Gastrocnemius medialis (tissue), 4 donors: ENCODE data around the gene EEF1E1. TPM values are rescaled to one million over a fixed set of nuclear protein-coding genes. Genes with fewer than 3 reads are reported as not detected.
A peak's percentile ranks its signal among the peaks of the same experiment; 100 is the strongest.

Experiments used
- ATAC-seq, 2 donors: fragments of 150-250 bp; one replicate each; pipeline ENCODE4 v1.9.1; 2016
- DNase-seq, 2 donors: peaks; one replicate each; pipeline ENCODE4 v3.0.0-alpha.2; 2019
- H3K27ac ChIP-seq, 4 donors: fragments of 200-600 bp; sonication (generic); 1 replicate in 1 of 4; 2 replicates in 3 of 4; pipeline ENCODE4 v1.5.1; 2016 to 2018; ENCODE audit warnings: mild to moderate bottlenecking in 2 of 4, moderate library complexity in 1 of 4
- H3K27me3 ChIP-seq, 3 donors: fragments of 200-600 bp; sonication (generic) in 2 of 3; 1 replicate in 1 of 3; 2 replicates in 2 of 3; pipeline versions ENCODE4 v1.5.1 to v1.6.0; 2016 to 2019; ENCODE audit warnings: mild to moderate bottlenecking in 1 of 3, moderate library complexity in 1 of 3
- H3K36me3 ChIP-seq, 2 donors: fragments of 200-600 bp; sonication (generic) in 1 of 2; one replicate each; pipeline ENCODE4 v1.5.1; 2017 to 2018
- H3K4me1 ChIP-seq, 2 donors: fragments of 200-600 bp; sonication (generic) in 1 of 2; one replicate each; pipeline ENCODE4 v1.5.1; 2016 to 2017; ENCODE audit warnings: mild to moderate bottlenecking in 2 of 2
- H3K4me3 ChIP-seq, 4 donors: fragments of 200-600 bp; sonication (generic) in 3 of 4; 1 replicate in 1 of 4; 2 replicates in 3 of 4; pipeline ENCODE4 v1.5.1; 2016 to 2019; ENCODE audit warnings: mild to moderate bottlenecking in 2 of 4
- H3K9me3 ChIP-seq, 3 donors: fragments of 200-600 bp; sonication (generic) in 2 of 3; 1 replicate in 1 of 3; 2 replicates in 2 of 3; pipeline ENCODE4 v1.5.1; 2016 to 2019
- CTCF ChIP-seq, 5 experiments: fragments of 450-650 bp in 3 of 5; fragments of 200-600 bp in 2 of 5; sonication (generic) in 2 of 5; IDR thresholded peaks in 4 of 5; conservative IDR thresholded peaks in 1 of 5; 1 replicate in 4 of 5; 2 replicates in 1 of 5; pipeline ENCODE4 v1.5.1; 2016 to 2019; ENCODE audit warnings: antibody characterized with exemption in 5 of 5, mild to moderate bottlenecking in 3 of 5, moderate library complexity in 3 of 5
- POLR2A ChIP-seq, 2 donors: fragments of 450-650 bp; IDR thresholded peaks; one replicate each; pipeline ENCODE4 v1.6.1; 2017; ENCODE audit warnings: antibody characterized with exemption in 2 of 2, mild to moderate bottlenecking in 2 of 2, moderate library complexity in 2 of 2
- in situ Hi-C, 4 donors: fragments of 200-750 bp; cut with MboI; loops; one replicate each; pipeline versions ENCODE4 v1.15.0 to v1.8.0; 2017; ENCODE audit warnings: low sequenced_read_pairs in 4 of 4
- intact Hi-C: fragments of 100-400 bp; cut with DNase I; formaldehyde crosslinking; loops from one replicate; pipeline ENCODE4 v1.15.1; 2023; ENCODE audit warnings: low total_unique reads
- total RNA-seq, 4 donors: library from RNA; depleted of rRNA; stranded (reverse); fragments of >200 nt; gene quantifications; one replicate each; pipeline versions ENCODE4 v1.1.0 to v1.2.3, GENCODE V29; 2016

The EEF1E1 gene
- total RNA-seq, 4 donors from 2014 or later: 16.0 to 39.9 (median 21.2) TPM

DNA sequence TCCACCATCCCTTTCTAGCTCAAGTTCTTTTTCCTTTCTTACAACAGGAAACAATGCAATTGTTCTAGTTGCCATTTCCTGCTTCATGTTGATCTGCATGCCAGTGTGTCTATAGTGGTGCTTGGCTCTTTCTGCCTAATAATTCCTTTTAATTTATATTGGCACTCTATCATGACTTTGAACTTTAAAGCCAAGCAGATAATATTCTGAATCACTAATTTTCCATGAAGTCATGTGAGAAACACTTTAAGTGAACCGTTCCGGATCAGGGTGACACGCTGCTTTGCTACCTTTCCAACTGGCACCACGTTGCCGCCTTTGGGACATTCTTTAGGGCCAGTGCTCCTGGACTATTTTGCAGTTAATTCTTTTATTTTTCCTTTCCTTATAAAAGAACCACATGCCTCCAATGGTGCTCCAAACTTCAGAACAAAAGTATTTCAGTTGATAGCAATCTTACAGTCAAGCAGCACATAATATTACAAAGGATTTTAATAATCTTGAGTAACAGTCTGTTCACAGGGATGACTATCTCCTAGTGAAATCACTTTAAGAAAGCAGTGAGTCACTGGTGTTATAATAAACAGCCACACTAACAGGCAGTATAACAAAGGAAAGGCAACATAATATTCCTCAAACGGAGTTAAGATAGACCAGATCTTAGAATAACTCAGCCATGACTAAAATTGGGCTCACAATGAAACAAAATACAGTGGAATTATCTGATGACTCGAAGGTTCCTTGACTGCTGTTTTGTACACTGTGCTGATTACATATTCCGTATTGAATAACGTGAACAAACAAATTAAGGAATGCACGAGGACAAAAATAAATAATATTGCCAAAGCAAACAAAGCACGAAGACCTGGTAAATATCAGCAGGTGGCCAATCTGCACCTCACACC, 19.1 kb downstream of the EEF1E1 start:
- Histone ChIP-seq H3K27ac (peak overlapping the region; percentile 32 to 63 (median 46)), H3K9me3 (no peaks in the 10 kb centered on the region), H3K27me3 (no peaks in the 10 kb centered on the region), H3K4me1 (peaks cover 19 to 27% of the 10 kb centered on the region in 2 donors), H3K36me3 (peaks cover 0 to 24% of the 10 kb centered on the region in 2 donors), H3K4me3 (no peak overlapping the region)
- intact Hi-C loops: no loop called here
- in situ Hi-C loops: loop anchor here in 1 of 4 donors (25.0 kb wide), 1 partner anchor 354 kb away; the partner anchor contains the start of gene SLC35B3
- DNase-seq (no peak), ATAC-seq (peak; percentile 78 to 91)
- TF ChIP-seq POLR2A (IDR thresholded peaks at IDR 0.05) (no peak), CTCF (IDR thresholded peaks at IDR 0.05 in 4 of 5, conservative IDR thresholded peaks at IDR 0.05 in 1 of 5) (no peak)

DNA sequence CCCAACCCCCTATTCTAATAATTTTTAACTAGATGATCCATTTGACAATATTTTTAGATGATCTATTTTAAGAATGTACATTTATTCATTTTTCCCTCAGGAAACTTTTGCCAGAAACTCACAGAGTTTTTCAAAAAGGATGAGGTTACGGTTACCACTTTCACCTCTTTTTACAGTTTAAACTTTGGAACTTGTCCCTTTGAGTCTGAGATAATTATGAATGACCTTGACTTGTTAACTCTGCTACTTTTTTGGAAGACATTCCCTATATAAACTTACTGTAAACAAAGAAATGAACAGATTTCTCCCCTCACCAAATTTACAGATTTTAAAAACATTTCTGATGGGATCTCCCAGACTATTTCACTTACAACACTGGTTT, 19.8 kb downstream of the EEF1E1 start:
- ATAC-seq: no peak
- H3K27ac ChIP-seq: peak overlapping the region in 2 of 4 donors; percentile 32 to 63
- DNase-seq: no peak
- H3K4me3 ChIP-seq: no peak overlapping the region
- intact Hi-C loops: no loop called here
- H3K27me3 ChIP-seq: no peaks in the 10 kb centered on the region
- TF ChIP-seq CTCF (IDR thresholded peaks at IDR 0.05 in 4 of 5, conservative IDR thresholded peaks at IDR 0.05 in 1 of 5) (no peak), POLR2A (IDR thresholded peaks at IDR 0.05) (no peak)
- peaks cover 0 to 18% of the 10 kb centered on the region in 2 donors for H3K36me3 ChIP-seq
- H3K9me3 ChIP-seq: no peaks in the 10 kb centered on the region
- in situ Hi-C loops: loop anchor here in 1 of 4 donors (25.0 kb wide), 1 partner anchor 355 kb away; the partner anchor contains the start of gene SLC35B3
- peaks cover 19 to 27% of the 10 kb centered on the region in 2 donors for H3K4me1 ChIP-seq

GRCh38 chr6:8080362-8081151, 21.8 kb downstream of the EEF1E1 start:
- in situ Hi-C loops (loop anchor here in 1 of 4 donors (25.0 kb wide), 1 partner anchor 357 kb away; the partner anchor contains the start of gene SLC35B3), intact Hi-C loops (no loop called here)
- ATAC-seq: no peak

GRCh38 chr6:8079126-8079525, 23.2 kb downstream of the EEF1E1 start:
- no peaks in the 10 kb centered on the region for H3K9me3 ChIP-seq
- TF ChIP-seq CTCF (IDR thresholded peaks at IDR 0.05 in 4 of 5, conservative IDR thresholded peaks at IDR 0.05 in 1 of 5) (no peak), POLR2A (IDR thresholded peaks at IDR 0.05) (no peak)
- in situ Hi-C loops (loop anchor here in 1 of 4 donors (25.0 kb wide), 1 partner anchor 358 kb away; the partner anchor contains the start of gene SLC35B3), intact Hi-C loops (no loop called here)
- no peak overlapping the region for H3K27ac ChIP-seq
- ATAC-seq (no peak), DNase-seq (no peak)
- no peak overlapping the region for H3K4me3 ChIP-seq
- no peaks in the 10 kb centered on the region for H3K36me3 ChIP-seq
- peaks cover 15 to 17% of the 10 kb centered on the region in 2 donors for H3K4me1 ChIP-seq
- H3K27me3 ChIP-seq: no peaks in the 10 kb centered on the region

More at GRCh38 chr6:8080362-8081151, 21.8 kb downstream of the EEF1E1 start:
- Histone ChIP-seq H3K27ac (no peak overlapping the region), H3K9me3 (no peaks in the 10 kb centered on the region), H3K4me3 (no peak overlapping the region), H3K27me3 (no peaks in the 10 kb centered on the region), H3K36me3 (no peaks in the 10 kb centered on the region), H3K4me1 (peaks cover 19 to 27% of the 10 kb centered on the region in 2 donors)
- TF ChIP-seq POLR2A (IDR thresholded peaks at IDR 0.05): no peak
- no peak for DNase-seq
